ENCODE results near the gene TIAM2.

GRCh38 chr6:155069543-155069942 lies 74.4 kb downstream of the TIAM2 start:
- TF ChIP-seq CTCF (IDR thresholded peaks at IDR 0.05 in 2 of 3, conservative IDR thresholded peaks at IDR 0.05 in 1 of 3; ENCODE audit: control insufficient read depth in 2 of 3, extremely low read depth in 1 of 3, insufficient read depth in 1 of 3, low read depth in 3 of 3, low read length in 3 of 3) (no peak), DPF2 (IDR thresholded peaks at IDR 0.05) (no peak), HCFC1 (IDR thresholded peaks at IDR 0.05; ENCODE audit: low read length) (no peak), ATF3 (IDR thresholded peaks at IDR 0.05; ENCODE audit: borderline replicate concordance, extremely low read depth, low read depth, low read length) (no peak), SIN3A (IDR thresholded peaks at IDR 0.05; ENCODE audit: low read depth, low read length) (no peak), GABPA (IDR thresholded peaks at IDR 0.05; ENCODE audit: low read depth) (no peak), BMI1 (IDR thresholded peaks at IDR 0.05; ENCODE audit: borderline replicate concordance) (no peak), POLR2AphosphoS5 (IDR thresholded peaks at IDR 0.05; ENCODE audit: low read length) (no peak), SP1 (IDR thresholded peaks at IDR 0.05; ENCODE audit: low read depth, low read length) (no peak), FOXM1 (IDR thresholded peaks at IDR 0.05; ENCODE audit: low read depth, low read length) (no peak)

Measured in GM12878 (cell line).